LHCN-M2 (cell line): ENCODE data around the gene TMEM255B. TPM values are rescaled to one million over a fixed set of nuclear protein-coding genes. Genes with fewer than 3 reads are reported as not detected.
"Not testable (repeated sequence)": the region's sequence is repeated elsewhere in the genome, so short reads cannot be mapped to it uniquely, and the experiment has no call there.

Experiments used
- DNase-seq: peaks from one replicate; pipeline ENCODE4 v3.0.0-alpha.2; 2012; ENCODE audit warnings: low read depth
- total RNA-seq: library from RNA; depleted of rRNA; stranded (reverse); fragments of >200 nt; gene quantifications from 2 replicates; pipeline ENCODE4 v1.2.3, GENCODE V29; 2014

The TMEM255B gene
- total RNA-seq, 1 experiment from 2014 or later = 9.1 TPM

GRCh38 chr13:113832631-113833030 is 73.6 kb downstream of the TMEM255B start:
- DNase-seq = no peak

- no peak for DNase-seq
These were observed 74.2 kb downstream of the TMEM255B start for GRCh38 chr13:113833111-113833830.

GRCh38 chr13:113834006-113834405 is 75.0 kb downstream of the TMEM255B start:
- not testable (repeated sequence) for DNase-seq

- DNase-seq = no peak
These were observed 75.6 kb downstream of the TMEM255B start for GRCh38 chr13:113834496-113835200.

- peak; percentile 79 for DNase-seq
These were observed 76.6 kb downstream of the TMEM255B start for GRCh38 chr13:113835461-113836270.

GRCh38 chr13:113836768-113837559 is 77.9 kb downstream of the TMEM255B start:
- peak; percentile 95 for DNase-seq

- DNase-seq = peak; percentile 99
These were observed 78.7 kb downstream of the TMEM255B start for GRCh38 chr13:113837560-113838355.

GRCh38 chr13:113838711-113839201 is 79.7 kb downstream of the TMEM255B start:
- no peak for DNase-seq

- no peak for DNase-seq
These were observed 80.6 kb downstream of the TMEM255B start for GRCh38 chr13:113839536-113840204.

GRCh38 chr13:113840541-113841352 is 81.7 kb downstream of the TMEM255B start:
- no peak for DNase-seq

GRCh38 chr13:113841353-113841650 is 82.3 kb downstream of the TMEM255B start:
- no peak for DNase-seq

GRCh38 chr13:113842336-113843062 is 83.5 kb downstream of the TMEM255B start:
- no peak for DNase-seq

- no peak for DNase-seq
These were observed 84.1 kb downstream of the TMEM255B start for GRCh38 chr13:113843063-113843654.

GRCh38 chr13:113843864-113844556 is 85.0 kb downstream of the TMEM255B start:
- DNase-seq = no peak

GRCh38 chr13:113845055-113845454 is 86.0 kb downstream of the TMEM255B start:
- no peak for DNase-seq

- DNase-seq = no peak
These were observed 87.0 kb downstream of the TMEM255B start for GRCh38 chr13:113845723-113846635.
